Caco-2 (cell line): ENCODE measurements around the gene PLA2G4F. TPM values are rescaled to one million over a fixed set of nuclear protein-coding genes. Genes with fewer than 3 reads are reported as not detected.

Experiments used
- BruUV-seq: library from RNA; stranded (reverse); fragments of 400-500 nt; replicated peaks from 2 replicates; lab custom pipeline; 2021; lab: Mats Ljungman, UMichigan
- CTCF ChIA-PET: fragments of 300-600 bp; sonication (Branson Sonifier 250); formaldehyde crosslinking; loops from one replicate; lab custom pipeline; 2022; ENCODE audit warnings: antibody characterized with exemption; lab: Charles Lee
- POLR2A ChIA-PET: fragments of 300-600 bp; sonication (Branson Sonifier 250); formaldehyde crosslinking; loops from one replicate; lab custom pipeline; 2022; ENCODE audit warnings: antibody characterized with exemption; lab: Charles Lee
- DNase-seq, 2 experiments: peaks; one replicate each; pipeline versions ENCODE4 v3.0.0 to v3.0.0-alpha.2; 2020 to 2022
- H3K27me3 ChIP-seq: replicated peaks from 2 replicates; pipeline ENCODE4 v1.6.0; 2011; ENCODE audit warnings: low read length; ENCODE audit not compliant: control insufficient read depth, insufficient read depth
- H3K36me3 ChIP-seq: 2 replicates; pipeline ENCODE4 v1.5.1; 2011; ENCODE audit warnings: low read length; ENCODE audit not compliant: control insufficient read depth, insufficient read depth
- H3K4me1 ChIP-seq: fragments of 250-450 bp; sonication (Bioruptor Pico); 2 replicates; pipeline ENCODE4 v1.5.1; 2020; ENCODE audit warnings: mild to moderate bottlenecking
- H3K4me3 ChIP-seq: 2 replicates; pipeline ENCODE4 v1.5.1; 2011; ENCODE audit warnings: low read depth, mild to moderate bottlenecking, control low read depth, low read length
- H3K9me3 ChIP-seq: fragments of 250-450 bp; sonication (Bioruptor Pico); 2 replicates; pipeline ENCODE4 v1.5.1; 2020; ENCODE audit warnings: mild to moderate bottlenecking, moderate library complexity
- H3K27ac Mint-ChIP-seq: one replicate; pipeline ENCODE4 v1.8.0; 2022; ENCODE audit warnings: mixed read lengths; ENCODE audit not compliant: unreplicated experiment
- H3K27me3 Mint-ChIP-seq: one replicate; pipeline ENCODE4 v1.8.0; 2022; ENCODE audit warnings: mixed read lengths; ENCODE audit not compliant: insufficient read depth, unreplicated experiment
- H3K36me3 Mint-ChIP-seq: one replicate; pipeline ENCODE4 v1.8.0; 2022; ENCODE audit warnings: mild to moderate bottlenecking, mixed read lengths; ENCODE audit not compliant: insufficient read depth, unreplicated experiment
- H3K4me1 Mint-ChIP-seq: one replicate; pipeline ENCODE4 v1.8.0; 2022; ENCODE audit warnings: low read depth, mixed read lengths; ENCODE audit not compliant: unreplicated experiment
- H3K4me3 Mint-ChIP-seq: one replicate; pipeline ENCODE4 v1.8.0; 2022; ENCODE audit warnings: mild to moderate bottlenecking, moderate library complexity, mixed read lengths; ENCODE audit not compliant: unreplicated experiment
- H3K9me3 Mint-ChIP-seq: one replicate; pipeline ENCODE4 v1.8.0; 2022; ENCODE audit warnings: mixed read lengths; ENCODE audit not compliant: unreplicated experiment
- intact Hi-C: fragments of 100-400 bp; cut with micrococcal nuclease; formaldehyde crosslinking; loops from one replicate; pipeline ENCODE4 v1.10.0; 2022; ENCODE audit not compliant: unreplicated experiment
- total RNA-seq: library from RNA; stranded (reverse); gene quantifications from 2 replicates; pipeline ENCODE4 v1.2.3, GENCODE V29; 2022
- TF ChIP-seq, protein P1 (sequence below), 2 experiments: fragments of 200-600 bp in 1 of 2; IDR thresholded peaks; 1 replicate in 1 of 2; 2 replicates in 1 of 2; pipeline versions ENCODE4 v1.5.1 to v1.8.0; 2011 to 2022; ENCODE audit warnings: antibody characterized with exemption in 1 of 2, control low read depth in 1 of 2, inconsistent platforms in 1 of 2, low read depth in 1 of 2, low read length in 1 of 2, mild to moderate bottlenecking in 1 of 2, moderate library complexity in 1 of 2; ENCODE audit not compliant: insufficient read depth in 1 of 2, severe bottlenecking in 1 of 2, unreplicated experiment in 1 of 2

PLA2G4F gene
- total RNA-seq, 1 experiment from 2014 or later, result 2.9 TPM

DNA sequence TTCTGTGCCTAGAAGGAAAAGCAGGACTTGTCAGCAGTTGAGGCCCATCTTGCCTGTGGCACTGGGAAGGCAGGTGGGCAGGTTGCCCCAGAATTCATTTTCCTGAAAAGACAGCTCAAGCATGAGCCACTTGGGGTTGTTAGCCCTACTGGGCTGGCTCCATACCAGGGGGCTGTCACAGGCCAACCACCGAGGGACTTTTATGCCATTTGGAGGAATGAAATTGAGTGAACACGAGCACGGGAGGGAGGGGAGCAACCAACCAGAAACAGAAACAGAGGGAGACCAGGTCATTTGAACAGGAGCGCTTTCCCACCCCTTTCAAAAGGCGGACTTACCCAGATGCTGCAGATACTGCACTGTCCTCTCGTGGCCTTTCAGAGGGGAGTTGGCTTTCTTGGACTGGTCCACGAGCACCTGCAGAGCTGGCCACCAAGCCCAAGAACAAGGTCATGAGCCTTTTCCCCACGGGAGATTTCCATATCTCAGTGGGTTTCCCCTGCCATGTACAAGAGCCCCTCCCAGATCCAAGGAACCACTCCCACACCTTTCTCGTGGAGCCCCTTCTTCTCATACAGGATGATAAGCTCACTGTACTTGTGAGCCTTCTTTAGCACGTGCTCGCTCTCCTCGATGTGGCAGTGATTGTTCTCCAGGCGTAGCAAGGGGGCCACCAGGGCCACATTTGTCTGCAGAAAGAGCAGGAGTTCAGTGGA lies 9.9 kb upstream of the PLA2G4F start:
- ChIA-PET POLR2A (no interaction called here), CTCF (interaction anchor here (0.6 kb wide), 1 partner anchor 1159 kb away, joined by 3 read pairs; no protein-coding TSS in a partner anchor)
- Mint-ChIP-seq H3K27ac (no peak overlapping the region), H3K4me3 (no peak overlapping the region), H3K9me3 (no peaks in the 10 kb centered on the region), H3K27me3 (no peaks in the 10 kb centered on the region), H3K36me3 (peaks cover 46% of the 10 kb centered on the region), H3K4me1 (no peaks in the 10 kb centered on the region)
- TF ChIP-seq, protein P1, sequence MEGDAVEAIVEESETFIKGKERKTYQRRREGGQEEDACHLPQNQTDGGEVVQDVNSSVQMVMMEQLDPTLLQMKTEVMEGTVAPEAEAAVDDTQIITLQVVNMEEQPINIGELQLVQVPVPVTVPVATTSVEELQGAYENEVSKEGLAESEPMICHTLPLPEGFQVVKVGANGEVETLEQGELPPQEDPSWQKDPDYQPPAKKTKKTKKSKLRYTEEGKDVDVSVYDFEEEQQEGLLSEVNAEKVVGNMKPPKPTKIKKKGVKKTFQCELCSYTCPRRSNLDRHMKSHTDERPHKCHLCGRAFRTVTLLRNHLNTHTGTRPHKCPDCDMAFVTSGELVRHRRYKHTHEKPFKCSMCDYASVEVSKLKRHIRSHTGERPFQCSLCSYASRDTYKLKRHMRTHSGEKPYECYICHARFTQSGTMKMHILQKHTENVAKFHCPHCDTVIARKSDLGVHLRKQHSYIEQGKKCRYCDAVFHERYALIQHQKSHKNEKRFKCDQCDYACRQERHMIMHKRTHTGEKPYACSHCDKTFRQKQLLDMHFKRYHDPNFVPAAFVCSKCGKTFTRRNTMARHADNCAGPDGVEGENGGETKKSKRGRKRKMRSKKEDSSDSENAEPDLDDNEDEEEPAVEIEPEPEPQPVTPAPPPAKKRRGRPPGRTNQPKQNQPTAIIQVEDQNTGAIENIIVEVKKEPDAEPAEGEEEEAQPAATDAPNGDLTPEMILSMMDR (IDR thresholded peaks at IDR 0.05; ENCODE audit: insufficient read depth in 1 of 2, low read depth in 1 of 2, low read length in 1 of 2, severe bottlenecking in 1 of 2, unreplicated experiment in 1 of 2), result no peak
- Histone ChIP-seq H3K9me3 (no peaks in the 10 kb centered on the region), H3K27me3 (no peaks in the 10 kb centered on the region), H3K4me1 (no peaks in the 10 kb centered on the region), H3K4me3 (no peak overlapping the region), H3K36me3 (peaks cover 2% of the 10 kb centered on the region)
- no TSS peak for BruUV-seq
- DNase-seq, result no peak
- intact Hi-C loops, result no loop called here

DNA sequence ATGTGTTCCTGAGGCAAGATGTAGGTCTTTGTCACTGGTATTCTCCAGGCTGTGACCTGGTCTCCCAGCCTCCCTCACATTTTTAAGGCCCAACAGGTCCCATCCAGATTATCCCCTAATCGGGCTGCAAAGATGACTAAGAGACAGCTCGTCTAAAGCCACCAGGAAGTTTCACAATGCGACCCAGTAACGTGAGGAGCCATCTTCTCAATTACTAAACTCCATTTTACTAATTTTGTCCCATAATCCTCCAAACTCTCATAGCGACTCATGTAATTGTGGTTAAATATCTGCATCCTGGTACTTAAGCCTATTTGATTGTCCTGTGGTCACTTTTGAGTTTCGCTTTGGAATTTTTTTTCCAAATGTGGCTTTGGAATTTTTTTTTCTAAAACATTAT lies 8.7 kb upstream of the PLA2G4F start:
- Histone ChIP-seq H3K4me3 (no peak overlapping the region), H3K9me3 (no peaks in the 10 kb centered on the region), H3K4me1 (no peaks in the 10 kb centered on the region), H3K36me3 (peaks cover 2% of the 10 kb centered on the region), H3K27me3 (no peaks in the 10 kb centered on the region)
- Mint-ChIP-seq H3K4me3 (no peak overlapping the region), H3K27me3 (no peaks in the 10 kb centered on the region), H3K4me1 (no peaks in the 10 kb centered on the region), H3K36me3 (peaks cover 50% of the 10 kb centered on the region), H3K9me3 (no peaks in the 10 kb centered on the region), H3K27ac (no peak overlapping the region)
- DNase-seq, result no peak
- TF ChIP-seq, protein P1 (IDR thresholded peaks at IDR 0.05; ENCODE audit: insufficient read depth in 1 of 2, low read depth in 1 of 2, low read length in 1 of 2, severe bottlenecking in 1 of 2, unreplicated experiment in 1 of 2), result no peak
- ChIA-PET CTCF (no interaction called here), POLR2A (no interaction called here)
- intact Hi-C loops, result no loop called here
- BruUV-seq, result no TSS peak

DNA sequence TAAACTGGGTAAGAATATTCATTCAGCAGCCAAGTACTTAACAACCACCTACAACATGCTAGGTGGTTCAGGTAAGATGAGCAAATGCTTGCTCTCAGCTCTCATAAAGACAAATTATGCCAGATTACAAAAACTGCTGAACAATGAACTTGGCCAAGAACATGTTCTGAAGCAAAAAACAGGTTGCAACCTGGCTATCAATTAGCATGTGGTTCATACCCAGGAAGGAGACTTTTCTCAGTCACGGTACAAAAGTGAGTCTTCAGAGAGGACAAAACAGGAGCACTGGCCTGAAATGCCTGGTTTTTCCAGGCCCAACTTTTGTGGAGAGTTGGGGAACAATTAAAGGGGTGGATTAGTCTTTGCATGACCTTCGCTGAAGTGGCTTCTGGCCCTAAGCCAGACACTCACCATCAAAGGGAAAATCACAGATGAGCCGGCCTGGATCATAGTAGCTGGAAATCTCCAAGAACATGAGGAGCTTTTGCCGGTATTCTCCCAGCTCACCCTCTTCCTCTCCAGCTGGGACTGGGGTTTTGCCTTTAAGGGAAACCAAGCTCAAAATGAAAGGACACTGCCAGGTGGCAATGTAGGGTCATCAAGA lies 7.6 kb upstream of the PLA2G4F start:
- intact Hi-C loops, result no loop called here
- H3K27me3 Mint-ChIP-seq, result no peaks in the 10 kb centered on the region
- TF ChIP-seq, protein P1 (IDR thresholded peaks at IDR 0.05; ENCODE audit: insufficient read depth in 1 of 2, low read depth in 1 of 2, low read length in 1 of 2, severe bottlenecking in 1 of 2, unreplicated experiment in 1 of 2), result no peak
- no TSS peak for BruUV-seq
- no peaks in the 10 kb centered on the region for H3K4me1 Mint-ChIP-seq
- H3K36me3 ChIP-seq, result peaks cover 2% of the 10 kb centered on the region
- no peak overlapping the region for H3K27ac Mint-ChIP-seq
- peaks cover 60% of the 10 kb centered on the region for H3K36me3 Mint-ChIP-seq
- no peaks in the 10 kb centered on the region for H3K27me3 ChIP-seq
- no peaks in the 10 kb centered on the region for H3K4me1 ChIP-seq
- POLR2A ChIA-PET, result no interaction called here
- H3K4me3 Mint-ChIP-seq, result no peak overlapping the region
- CTCF ChIA-PET, result no interaction called here
- H3K4me3 ChIP-seq, result no peak overlapping the region
- H3K9me3 ChIP-seq, result no peaks in the 10 kb centered on the region
- H3K9me3 Mint-ChIP-seq, result no peaks in the 10 kb centered on the region
- DNase-seq, result no peak
